Colonic mucosa (tissue), 4 donors: ENCODE results near the gene DHH. TPM values are rescaled to one million over a fixed set of nuclear protein-coding genes. Genes with fewer than 3 reads are reported as not detected.

Experiments used
- DNase-seq: peaks from one replicate; pipeline ENCODE4 v3.0.0-alpha.2; 2020
- H3K27ac ChIP-seq: fragments of 200-600 bp; one replicate; pipeline ENCODE4 v1.8.0; 2021
- H3K27me3 ChIP-seq: fragments of 200-600 bp; one replicate; pipeline ENCODE4 v1.8.0; 2021
- H3K36me3 ChIP-seq: fragments of 200-600 bp; one replicate; pipeline ENCODE4 v1.8.0; 2021
- H3K4me1 ChIP-seq: fragments of 200-600 bp; one replicate; pipeline ENCODE4 v1.8.0; 2021; ENCODE audit warnings: mild to moderate bottlenecking
- H3K4me3 ChIP-seq: fragments of 200-600 bp; one replicate; pipeline ENCODE4 v1.8.0; 2021
- H3K9ac ChIP-seq, 2 donors: one replicate each; pipeline ENCODE4 v1.7.0; 2013; ENCODE audit warnings: control low read depth in 2 of 2, low read depth in 2 of 2, low read length in 2 of 2
- H3K9me3 ChIP-seq: fragments of 200-600 bp; one replicate; pipeline ENCODE4 v1.8.0; 2021
- CTCF ChIP-seq: fragments of 200-600 bp; IDR thresholded peaks from one replicate; pipeline ENCODE4 v1.8.0; 2022; ENCODE audit warnings: antibody characterized with exemption, mild to moderate bottlenecking
- intact Hi-C: fragments of 100-400 bp; cut with DNase I; formaldehyde crosslinking; loops from one replicate; pipeline ENCODE4 v1.14.1; 2022
- total RNA-seq, 2 donors: library from RNA; stranded (reverse); fragmentation: NEBNext Ultra II Directional in 1 of 2; extraction: Animal tissue kit (Norgen Biotek cat#: 25700) in 1 of 2; gene quantifications; one replicate each; pipeline ENCODE4 v1.2.1, GENCODE V29; 2021
- donor health status: healthy.
- donor health status: DM: no; HTN: no; CAD: no.
- donor health status: DM: no; HTN: no; CAD: no.

DHH gene
- total RNA-seq, 2 donors from 2014 or later: 0.29 to 0.52 TPM

- peak; percentile 75 for DNase-seq
- no peak overlapping the region for H3K27ac ChIP-seq
- no peaks in the 10 kb centered on the region for H3K27me3 ChIP-seq
- no peak overlapping the region for H3K4me3 ChIP-seq
- H3K36me3 ChIP-seq: peaks cover 38% of the 10 kb centered on the region
- H3K9me3 ChIP-seq: no peaks in the 10 kb centered on the region
- no peak overlapping the region for H3K9ac ChIP-seq
- peak; percentile 57 for TF ChIP-seq CTCF
- no peaks in the 10 kb centered on the region for H3K4me1 ChIP-seq
- intact Hi-C loops: no loop called here
Measured at GRCh38 chr12:49043856-49044258, 50.7 kb downstream of the DHH start.

GRCh38 chr12:49043241-49043640, 51.4 kb downstream of the DHH start:
- intact Hi-C loops: no loop called here
- Histone ChIP-seq H3K9me3 (no peaks in the 10 kb centered on the region), H3K27me3 (no peaks in the 10 kb centered on the region), H3K4me3 (no peak overlapping the region), H3K4me1 (no peaks in the 10 kb centered on the region), H3K27ac (no peak overlapping the region), H3K36me3 (peaks cover 38% of the 10 kb centered on the region), H3K9ac (no peak overlapping the region)
- DNase-seq: no peak
- no peak for TF ChIP-seq CTCF

DNA sequence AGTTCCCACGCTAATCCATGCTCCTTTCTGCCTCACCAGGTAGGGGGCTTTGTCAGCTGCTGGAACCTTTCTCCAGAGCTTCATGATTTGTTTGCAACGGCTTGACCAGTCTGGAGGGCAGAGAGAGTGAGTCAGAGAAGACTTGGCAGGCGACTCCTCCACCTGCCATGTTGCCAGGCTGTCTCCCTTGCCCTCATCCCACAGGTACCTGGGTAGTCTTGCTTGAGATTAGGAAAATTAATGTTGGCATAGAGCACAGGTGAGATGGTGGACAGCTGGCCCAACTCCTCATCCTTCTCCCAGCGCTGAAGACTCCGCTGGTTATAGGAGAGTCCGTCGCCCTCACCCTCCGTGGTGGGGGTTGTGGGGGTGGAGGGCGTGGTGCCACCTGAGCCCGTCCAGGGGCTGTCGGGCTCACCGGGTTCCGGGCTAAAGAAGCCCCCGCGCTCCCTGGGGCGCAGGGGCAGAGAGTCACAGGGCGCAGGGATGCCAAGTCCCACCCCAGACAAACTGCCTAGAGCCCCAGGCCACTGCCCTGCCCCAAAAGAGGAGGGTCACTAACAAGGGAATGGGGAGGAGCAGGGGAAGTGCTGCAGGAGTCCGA, 52.6 kb downstream of the DHH start:
- intact Hi-C loops: no loop called here
- Histone ChIP-seq H3K27me3 (no peaks in the 10 kb centered on the region), H3K4me3 (no peak overlapping the region), H3K27ac (no peak overlapping the region), H3K9me3 (no peaks in the 10 kb centered on the region), H3K36me3 (peaks cover 41% of the 10 kb centered on the region), H3K9ac (no peak overlapping the region), H3K4me1 (no peaks in the 10 kb centered on the region)
- no peak for DNase-seq
- no peak for TF ChIP-seq CTCF

DNA sequence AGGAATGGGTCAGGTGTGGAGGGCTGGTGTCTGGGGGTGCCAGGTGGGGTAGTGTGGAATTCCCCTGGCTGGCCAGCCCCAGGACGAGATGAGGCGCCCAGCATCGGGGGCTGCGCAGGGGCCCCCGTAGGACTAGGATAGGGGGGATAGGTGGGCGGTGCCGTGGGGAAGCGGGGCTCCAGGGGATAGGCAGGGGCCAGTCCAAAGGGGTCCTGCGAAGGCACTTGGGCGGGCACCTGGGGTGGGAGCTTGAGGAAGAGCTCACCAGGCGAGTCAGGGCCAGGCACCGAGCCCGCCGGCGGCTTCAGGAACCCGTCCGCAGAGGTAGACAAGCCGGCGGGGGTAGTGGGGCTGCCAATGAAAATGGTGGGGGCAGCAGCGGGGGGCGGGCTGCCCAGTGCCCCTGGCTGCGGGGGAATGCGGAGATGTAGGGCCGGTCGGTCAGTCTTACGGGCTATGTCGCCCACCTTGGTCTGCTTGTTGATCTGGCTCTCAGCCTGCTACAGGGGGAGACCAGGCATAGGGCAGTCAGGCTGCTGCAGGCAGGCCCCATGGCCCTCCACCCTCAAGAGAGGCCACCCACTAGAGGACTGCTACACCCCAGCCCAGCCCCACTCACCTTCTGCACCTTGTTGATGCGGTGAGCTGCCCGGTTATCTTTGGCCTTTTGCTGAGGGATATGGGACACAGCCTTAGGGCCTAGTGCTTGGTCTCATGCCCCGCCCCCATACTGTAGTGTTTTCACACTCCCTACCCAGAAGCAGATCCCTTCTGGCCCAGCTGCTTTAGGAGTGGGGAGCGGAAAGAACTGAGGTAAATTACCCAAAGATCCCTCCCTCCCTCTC, 53.3 kb downstream of the DHH start:
- Histone ChIP-seq H3K27ac (no peak overlapping the region), H3K9ac (no peak overlapping the region), H3K4me1 (no peaks in the 10 kb centered on the region), H3K36me3 (peaks cover 44% of the 10 kb centered on the region), H3K9me3 (no peaks in the 10 kb centered on the region), H3K4me3 (no peak overlapping the region), H3K27me3 (no peaks in the 10 kb centered on the region)
- no peak for DNase-seq
- no peak for TF ChIP-seq CTCF
- intact Hi-C loops: no loop called here

GRCh38 chr12:49040364-49040855, 54.2 kb downstream of the DHH start:
- no peaks in the 10 kb centered on the region for H3K27me3 ChIP-seq
- no peaks in the 10 kb centered on the region for H3K9me3 ChIP-seq
- H3K27ac ChIP-seq: no peak overlapping the region
- peaks cover 41% of the 10 kb centered on the region for H3K36me3 ChIP-seq
- no peak for DNase-seq
- H3K9ac ChIP-seq: no peak overlapping the region
- no peak overlapping the region for H3K4me3 ChIP-seq
- intact Hi-C loops: no loop called here
- TF ChIP-seq CTCF: no peak
- no peaks in the 10 kb centered on the region for H3K4me1 ChIP-seq
